HG03060 (cell line): ENCODE results near the gene BAZ1B.
"Not testable (repeated sequence)": the region's sequence is repeated elsewhere in the genome, so short reads cannot be mapped to it uniquely, and the experiment has no call there.

Experiments
- ATAC-seq: cut with Tn5 transposase; IDR thresholded peaks from one replicate; pipeline ENCODE4 v1.9.1; 2021; ENCODE audit warnings: low read depth, moderate number of reproducible peaks; ENCODE audit not compliant: unreplicated experiment

BAZ1B gene

DNA sequence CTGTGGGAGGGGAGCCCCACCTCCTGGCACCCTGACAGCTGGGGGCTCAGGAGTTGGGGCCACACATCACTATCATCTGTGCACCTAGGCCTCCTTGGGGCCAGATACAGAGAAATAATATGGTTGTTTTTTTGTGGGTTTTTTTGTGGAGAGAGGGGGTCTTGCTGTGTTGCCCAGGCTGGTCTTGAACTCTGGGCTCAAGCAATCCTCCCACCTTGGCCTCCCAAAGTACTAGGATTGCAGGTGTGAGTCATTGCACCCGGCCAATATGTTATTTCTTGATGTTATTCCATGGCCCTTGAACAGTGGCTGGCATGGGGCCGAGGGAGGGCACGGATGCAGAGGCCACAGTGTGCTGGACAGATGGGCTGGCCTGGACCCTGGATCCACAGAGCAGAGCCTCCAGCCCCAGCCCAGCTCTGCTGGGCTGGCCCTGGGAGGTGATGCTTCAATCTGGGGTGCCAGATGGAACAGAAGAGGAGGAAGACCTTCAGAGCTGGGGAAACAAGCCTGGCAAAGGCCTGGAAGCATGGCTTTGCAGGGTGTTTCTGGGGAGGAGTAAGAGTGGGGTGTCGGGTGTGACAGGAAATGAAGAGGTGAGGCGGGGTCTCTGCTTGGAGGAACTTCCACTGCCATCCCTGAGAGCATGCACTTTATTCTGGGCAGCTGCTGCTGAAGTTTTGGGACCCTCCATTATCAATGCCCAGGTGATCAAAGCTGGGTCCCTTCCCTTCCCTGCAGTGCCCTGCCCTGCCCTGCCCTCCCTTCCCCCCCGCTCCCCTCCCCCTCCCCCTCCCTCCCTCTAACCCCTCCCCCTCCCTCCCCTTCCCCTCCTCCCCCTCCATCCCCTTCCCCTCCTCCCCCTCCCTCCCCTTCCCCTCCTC, 92.2 kb downstream of the BAZ1B start:
- ATAC-seq = no peak

DNA sequence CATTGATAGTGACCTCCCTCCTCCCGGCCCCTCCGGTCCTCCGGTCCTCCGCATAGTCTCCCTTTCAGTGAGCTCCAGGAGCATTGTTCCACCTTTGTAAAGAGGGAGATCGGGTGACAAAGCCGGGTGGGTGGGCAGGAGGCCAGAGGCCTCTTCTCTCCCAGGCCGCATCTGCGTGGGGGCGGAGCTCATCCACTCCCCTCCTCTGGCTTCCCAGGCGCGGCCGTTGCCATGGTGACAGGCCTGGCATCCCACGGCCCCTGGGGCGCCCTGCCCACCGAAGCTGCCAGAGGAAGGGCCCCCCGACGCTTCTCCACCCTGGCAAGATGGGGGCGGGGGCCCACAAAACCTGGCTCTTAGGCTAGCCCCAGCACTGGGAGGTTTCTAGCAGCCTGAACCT, 92.9 kb downstream of the BAZ1B start:
- ATAC-seq = no peak

DNA sequence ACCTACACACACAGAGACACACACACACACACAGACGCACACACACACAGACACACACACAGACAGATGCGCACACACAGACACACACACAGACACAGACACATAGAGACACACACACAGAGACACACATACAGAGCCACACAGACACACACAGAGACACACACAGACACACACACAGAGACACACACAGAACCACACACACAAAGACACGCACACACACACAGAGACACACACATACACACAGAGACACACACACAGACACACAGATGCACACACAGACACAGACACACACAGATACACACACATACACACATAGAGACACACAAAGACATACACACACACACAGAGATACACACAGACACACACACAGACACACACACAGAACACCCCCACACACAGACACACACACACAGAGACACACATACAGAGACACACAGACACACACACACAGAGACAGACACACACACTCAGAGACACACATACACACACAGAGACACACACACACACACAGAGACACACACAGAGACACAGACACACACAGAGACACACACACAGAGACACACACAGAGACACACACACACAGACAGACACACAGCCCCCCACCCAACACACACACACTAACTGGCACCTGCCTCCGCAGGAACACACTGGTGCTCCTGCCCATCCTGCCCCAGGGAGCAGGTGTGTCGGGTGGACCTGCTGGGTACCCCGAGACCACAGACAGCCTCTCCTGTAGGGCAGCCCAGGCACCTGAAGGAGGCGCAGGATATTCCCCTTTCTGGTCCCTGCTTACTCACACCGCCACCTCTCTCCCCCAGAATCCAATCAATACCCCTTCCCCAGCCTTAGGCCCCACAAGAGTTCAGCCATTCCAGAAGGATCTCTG, 93.9 kb downstream of the BAZ1B start:
- ATAC-seq = no peak

DNA sequence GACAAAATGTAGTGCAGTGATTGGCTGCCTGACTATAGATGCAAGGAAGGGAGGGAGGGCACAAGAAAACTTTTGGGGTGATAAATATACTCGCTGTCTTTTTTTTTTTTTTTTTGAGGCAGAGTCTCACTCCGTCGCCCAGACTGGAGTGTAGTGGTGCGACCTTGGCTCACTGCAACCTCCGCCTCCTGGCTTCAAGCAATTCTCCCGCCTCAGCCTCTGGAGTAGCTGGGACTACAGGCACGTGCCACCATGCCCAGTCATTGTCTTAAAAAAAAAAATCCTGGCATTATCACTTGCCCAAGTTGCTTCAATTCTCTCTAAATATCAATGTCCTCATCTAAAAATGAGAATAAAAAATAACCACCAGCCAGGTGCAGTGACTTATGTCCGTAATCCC, 96.1 kb downstream of the BAZ1B start:
- ATAC-seq = no peak

DNA sequence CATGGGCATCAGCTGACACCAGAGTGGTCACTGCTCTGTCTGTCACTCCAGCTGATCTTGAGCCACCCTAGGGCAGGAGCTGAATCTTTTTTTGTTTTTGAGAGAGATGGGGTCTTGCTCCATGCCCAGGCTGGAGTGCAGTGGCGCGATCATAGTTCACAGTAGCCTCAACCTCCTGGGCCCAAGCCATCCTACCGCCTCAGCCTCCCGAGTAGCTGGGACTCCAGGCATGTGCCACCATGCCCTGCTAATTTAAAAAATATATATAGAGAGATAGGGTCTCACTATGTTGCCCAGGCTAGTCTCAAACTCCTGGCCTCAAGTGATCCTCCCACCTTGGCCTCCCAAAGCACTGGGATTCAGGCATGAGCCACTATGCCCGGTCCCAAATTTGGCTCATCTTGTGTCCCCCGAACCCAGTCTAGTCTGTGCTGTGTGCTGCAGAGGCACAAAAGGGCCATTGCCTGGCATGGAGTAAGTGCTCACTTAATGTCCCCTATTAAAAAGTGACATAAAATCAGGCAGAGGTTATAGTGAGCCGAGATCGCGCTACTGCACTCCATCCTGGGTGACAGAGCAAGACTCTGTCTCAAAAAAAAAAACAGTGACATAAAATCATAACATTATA, 96.6 kb downstream of the BAZ1B start:
- ATAC-seq = no peak

DNA sequence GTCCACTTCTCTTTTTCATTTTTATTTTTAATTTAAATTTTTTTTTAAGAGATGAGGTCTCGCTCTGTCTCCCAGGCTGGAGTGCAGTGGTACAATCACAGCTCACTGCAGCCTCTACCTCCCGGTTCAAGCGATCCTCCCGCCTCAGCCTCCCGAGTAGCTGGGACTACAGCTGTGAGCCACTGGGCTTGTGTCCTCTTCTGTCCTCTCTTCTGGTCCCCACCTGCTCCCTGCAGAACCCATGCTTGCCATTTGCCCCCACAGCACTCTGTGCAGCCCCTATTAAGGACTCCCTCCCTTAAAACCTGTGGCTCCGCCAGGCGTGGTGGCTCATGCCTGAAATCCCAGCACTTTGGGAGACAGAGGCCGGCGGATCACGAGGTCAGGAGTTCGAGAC, 97.6 kb downstream of the BAZ1B start:
- ATAC-seq = no peak

DNA sequence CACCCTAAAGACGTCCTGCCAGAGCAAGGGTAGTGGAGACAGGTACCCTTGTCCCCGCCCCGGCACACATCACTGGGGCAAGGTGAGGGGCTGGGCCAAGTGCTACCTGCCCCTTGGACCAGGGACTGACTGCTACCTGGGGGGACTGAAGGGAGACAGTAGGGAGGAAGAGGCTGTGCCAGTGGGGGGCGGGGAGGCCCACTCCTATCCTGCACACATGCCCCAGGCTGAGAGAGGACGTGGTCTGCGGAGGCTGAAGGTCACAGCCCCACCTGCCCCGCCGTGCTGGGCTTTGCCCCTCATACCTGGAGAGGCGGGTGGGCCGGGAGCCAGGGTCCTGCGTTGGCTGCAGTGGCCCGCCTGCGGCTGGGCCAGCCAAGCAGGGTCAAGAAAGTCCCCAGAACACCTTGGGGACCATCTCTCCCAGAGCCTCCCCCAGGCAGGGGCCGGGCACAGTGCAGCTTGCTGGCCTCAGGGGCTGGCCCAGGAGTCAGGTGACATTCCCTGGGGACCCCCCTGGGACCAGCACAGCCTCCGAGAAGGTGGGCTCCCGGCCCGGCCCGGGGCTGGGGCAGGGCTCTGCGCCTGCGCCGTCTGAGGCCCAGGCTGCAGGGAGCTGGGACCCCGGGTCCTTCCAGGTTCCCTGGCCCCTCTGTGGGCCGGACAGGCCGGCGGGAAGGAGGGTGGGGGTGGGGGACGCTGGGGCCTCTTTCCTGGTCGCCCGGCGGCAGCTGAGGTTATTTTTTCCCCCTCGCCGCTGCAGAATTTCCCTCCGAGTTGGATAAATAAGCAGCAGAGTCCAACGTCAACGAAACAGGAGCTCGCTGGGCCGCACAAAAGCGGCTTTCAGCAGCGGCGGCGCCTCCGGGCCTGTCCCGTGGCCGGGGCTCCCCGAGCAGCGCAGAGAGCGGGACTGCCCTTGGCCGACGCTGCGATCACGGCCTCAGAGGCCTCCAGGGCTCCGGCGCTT, 98.3 kb downstream of the BAZ1B start:
- no peak for ATAC-seq

DNA sequence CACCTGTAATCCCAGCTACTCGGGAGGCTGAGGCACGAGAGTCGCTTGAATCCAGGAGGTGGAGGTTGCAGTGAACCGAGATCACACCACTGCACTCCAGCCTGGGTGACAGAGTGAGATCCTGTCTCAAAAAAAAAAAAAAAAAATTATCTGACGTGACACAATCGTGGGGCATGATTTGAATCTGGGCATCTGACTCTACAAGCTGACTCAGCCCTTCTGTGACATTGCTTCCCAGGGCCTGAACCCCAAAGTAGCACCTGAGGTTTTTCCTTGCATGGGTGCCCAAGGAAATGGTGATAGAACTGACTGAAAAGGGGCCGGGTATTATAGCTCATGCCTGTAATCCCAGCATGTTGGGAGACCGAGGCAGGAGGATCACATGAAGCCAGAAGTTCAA, 101.5 kb downstream of the BAZ1B start:
- not testable (repeated sequence) for ATAC-seq

DNA sequence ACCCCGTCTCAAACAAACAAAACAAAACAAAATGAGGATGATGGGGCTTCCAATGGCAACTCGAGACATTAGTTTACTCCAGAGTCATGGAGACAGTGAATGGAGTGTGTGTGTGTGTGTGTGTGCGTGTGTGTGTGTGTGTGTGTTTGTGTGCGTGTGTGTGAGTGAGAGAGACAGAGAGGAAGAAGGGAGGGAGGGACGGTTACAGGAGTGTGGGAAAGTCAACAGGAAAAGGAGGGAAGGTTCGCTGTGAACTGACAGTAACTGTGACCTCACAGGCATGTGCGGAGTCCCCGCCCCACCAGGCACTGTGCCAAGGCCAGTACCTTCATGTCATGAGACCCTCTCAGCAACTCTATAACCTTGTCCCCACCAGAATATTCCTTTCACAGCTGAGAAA, 102.1 kb downstream of the BAZ1B start:
- not testable (repeated sequence) for ATAC-seq

DNA sequence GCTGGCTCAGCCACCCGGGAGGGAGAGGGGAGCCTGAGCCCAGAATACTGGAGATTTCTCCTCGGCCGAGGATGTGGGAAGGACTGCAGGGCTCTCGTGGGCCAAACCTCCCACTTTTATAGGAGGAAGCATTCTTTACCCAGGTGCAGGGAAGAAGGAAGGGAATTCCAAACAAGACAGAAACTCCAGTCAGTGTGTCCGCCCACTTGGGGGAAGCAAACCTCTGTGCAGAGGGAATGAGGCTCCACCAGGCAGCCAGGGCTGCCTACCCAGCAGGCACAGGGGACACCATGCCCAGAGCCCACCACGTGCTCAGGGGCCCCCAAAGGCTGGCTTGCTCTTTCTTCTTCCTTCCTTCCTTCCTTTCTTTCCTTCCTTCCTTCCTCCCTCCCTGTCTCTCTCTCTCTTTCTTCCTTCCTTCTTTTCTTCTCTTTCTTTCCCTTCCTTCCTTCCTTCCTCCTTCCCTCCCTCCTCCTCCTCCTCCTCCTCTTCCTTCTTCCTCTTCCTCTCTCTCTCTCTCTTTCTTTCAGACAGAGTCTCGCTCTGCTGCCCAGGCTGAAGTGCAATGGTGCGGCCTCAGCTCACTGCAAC, 103.9 kb downstream of the BAZ1B start:
- ATAC-seq = no peak

DNA sequence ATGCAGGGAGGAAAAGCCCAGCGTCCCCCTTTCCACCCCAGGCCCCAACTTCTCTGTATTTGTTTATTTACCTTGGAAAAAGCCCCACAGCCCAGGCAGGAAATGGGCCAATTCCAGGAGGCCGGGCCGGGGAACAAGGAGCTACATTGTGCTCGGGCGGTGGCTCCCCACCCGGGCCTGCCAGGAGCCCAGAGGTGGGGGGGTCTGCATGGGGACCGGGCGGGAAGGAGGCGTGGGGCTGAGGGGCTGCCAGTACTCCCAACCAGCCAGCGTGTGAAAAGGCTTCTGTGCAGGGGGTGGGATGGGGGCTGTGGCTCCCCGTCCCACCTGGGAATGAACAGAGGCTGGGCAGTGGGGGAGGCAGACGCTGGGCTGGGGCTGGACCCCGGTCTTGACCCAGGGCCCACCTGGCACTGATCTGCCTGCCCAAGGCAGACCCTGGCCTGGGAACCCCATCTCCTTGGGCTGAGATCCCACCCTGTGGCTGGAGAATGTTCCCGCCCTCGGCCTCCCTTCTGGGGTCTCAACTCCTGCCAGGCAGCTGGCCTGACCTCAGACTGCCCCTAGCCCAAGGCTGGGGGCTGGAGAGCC, 111.5 kb downstream of the BAZ1B start:
- ATAC-seq = not testable (repeated sequence)

DNA sequence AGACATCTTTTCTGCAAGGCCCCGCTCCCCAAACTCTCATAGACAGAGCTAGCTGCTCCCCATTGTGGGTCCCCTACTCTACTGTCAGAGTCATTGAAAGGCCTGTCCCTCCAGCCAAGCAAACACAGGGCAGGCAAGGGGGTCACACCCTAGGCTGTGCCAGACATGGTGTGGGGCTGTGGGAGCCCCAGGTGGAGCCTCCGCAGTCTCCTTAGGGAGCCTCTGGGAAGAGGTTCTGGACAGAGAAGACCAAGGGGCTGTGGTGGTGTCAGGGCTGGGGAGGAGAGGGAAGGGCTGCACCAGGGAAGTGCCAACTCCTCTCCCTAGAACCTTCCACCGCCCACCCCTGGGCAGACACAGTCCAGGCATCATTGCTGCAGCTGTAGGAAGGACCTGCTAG, 117.2 kb downstream of the BAZ1B start:
- not testable (repeated sequence) for ATAC-seq

DNA sequence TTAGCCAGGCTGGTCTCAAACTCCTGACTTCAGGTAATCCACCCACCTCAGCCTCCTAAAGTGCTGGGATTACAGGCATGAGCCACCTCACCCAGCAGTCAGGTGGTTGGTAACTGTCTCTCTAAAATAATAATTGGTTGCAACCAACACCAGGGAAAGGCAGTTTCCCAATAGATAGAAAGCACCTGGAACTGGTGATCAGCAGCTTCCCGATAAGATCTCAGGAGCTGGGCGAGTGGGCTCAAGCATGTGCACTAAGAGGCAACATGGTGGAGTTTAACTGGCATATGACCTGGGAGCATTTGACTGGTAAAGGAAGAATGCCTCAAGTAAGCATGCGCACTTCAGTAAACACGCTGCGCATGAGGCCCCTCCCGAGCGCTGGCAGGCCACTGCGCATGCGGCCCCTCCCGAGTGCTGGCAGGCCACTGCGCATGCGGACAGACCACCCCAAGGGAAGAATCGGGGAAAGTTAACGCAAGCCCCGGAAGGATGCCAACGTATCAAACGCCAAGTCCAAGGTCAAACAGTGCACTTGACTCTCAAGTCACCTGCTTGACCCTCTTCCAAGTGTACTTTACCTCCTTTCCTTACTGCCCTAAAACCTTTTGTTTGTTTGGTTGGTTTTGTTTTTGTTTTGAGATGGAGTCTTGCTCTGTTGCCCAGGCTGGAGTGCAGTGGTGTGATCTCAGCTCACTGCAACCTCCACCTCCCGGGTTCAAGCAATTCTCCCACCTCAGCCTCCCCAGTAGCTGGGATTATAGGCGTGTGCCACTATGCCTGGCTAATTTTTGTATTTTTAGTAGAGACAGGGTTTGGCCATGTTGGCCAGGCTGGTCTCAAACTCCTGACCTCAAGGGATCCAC, 122.7 kb downstream of the BAZ1B start:
- not testable (repeated sequence) for ATAC-seq

DNA sequence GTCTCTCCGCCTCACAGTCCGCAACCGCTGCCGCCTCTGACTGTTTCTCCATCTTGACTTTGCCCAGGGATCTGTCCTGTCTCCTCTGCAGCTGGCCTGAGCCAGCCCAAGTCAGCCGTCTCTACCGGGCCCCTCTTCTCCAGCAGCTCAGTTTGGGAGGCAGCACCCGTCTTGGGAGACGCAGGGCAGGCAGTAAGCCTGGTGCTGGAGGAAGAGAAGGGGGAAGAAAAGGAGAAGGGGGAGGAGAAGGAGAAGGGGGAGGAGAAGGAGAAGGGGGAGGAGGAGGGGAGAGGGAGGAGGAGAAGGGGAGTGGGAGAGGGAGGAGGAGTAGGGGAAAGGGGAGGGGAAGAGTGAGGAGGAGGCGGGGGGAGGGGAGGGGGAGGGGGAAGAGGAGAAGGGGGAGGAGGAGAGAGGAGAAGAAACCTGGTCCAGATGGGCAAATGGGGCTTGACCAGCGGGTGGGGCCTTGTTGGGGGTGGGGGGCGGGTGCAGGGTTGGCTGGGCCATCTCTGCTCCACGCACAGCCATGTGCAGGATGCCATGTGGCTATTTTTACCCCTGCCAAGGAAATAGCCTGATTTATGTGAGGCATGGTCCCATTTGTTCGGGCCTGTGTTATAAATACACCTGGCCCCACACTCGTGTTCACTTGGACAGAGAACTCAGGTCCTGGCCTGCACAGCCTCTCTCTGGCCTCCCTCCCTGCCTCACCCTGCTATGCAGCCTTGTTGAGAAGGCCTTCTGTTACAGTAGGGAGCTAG, 124.4 kb downstream of the BAZ1B start:
- no peak for ATAC-seq

DNA sequence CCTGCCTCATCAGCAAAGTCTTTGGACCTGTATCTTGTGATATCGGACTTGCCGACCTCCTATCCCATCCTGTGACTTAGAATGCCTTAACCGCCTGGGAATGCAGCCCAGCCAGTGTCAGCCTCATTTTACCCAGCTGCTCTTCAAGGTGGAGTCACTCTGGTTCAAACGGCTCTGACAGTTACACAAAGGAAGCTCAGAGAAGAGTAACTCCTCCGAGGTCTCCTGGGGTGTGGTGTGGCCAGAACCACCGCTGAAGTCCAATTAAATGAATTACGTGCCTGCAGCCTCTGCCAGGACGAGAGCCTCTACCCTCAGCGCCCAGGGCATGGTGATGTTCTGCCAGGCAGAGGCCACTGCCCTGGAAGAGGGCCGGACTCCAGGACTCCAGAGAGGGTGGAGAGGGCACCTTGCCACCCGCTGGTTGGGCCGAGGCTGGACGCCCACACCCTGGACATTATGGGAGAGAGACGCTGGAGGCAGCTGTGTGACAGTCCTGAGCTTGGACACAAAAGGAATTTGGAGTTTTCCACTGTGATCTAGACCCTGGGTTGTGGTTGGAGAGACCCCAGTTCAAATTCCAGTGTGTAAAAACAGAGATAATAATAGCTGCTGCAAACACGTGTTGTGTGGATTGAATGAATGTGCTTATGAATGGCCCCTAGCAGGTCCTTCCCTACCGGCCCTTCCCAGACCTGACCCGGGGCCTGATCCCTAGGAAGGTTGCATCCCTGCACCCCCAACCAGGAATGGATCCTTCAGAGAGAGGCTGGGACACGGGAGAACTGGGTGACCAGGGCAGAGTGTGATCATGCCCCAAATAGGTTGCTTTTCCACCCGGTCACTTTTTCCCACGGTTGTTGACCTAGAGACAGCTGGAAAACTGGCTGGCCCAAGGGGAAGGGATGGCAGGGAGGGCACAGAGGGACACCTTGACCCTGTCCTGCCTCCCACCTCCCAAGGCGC, 126.3 kb downstream of the BAZ1B start:
- no peak for ATAC-seq

DNA sequence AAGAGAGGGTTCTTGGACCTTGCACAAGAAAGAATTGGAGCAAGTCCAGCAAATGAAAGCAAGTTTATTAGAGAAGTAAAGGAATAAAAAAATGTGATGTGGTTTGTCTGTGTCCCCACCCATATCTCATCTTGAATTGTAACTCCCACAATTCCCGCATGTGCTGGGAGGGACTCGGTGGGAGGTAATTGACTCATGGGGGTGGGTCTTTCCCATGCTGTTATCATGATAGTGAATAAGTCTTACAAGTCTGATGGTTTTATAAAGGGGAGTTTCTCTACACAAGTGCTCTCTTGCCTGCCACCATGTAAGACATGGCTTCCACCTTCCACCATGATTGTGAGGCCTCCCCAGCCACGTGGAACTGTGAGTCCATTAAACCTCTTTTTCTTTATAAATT, 127.7 kb downstream of the BAZ1B start:
- no peak for ATAC-seq
